ENCODE data around the gene ILK. TPM values are rescaled to one million over a fixed set of nuclear protein-coding genes. Genes with fewer than 3 reads are reported as not detected.

Gene ILK
- total and polyA plus RNA-seq, 2 of the 13 experiments (the other 11 are each of a cell fraction or from before 2014, with no cell fraction given) = 70.3 to 108 TPM

DNA sequence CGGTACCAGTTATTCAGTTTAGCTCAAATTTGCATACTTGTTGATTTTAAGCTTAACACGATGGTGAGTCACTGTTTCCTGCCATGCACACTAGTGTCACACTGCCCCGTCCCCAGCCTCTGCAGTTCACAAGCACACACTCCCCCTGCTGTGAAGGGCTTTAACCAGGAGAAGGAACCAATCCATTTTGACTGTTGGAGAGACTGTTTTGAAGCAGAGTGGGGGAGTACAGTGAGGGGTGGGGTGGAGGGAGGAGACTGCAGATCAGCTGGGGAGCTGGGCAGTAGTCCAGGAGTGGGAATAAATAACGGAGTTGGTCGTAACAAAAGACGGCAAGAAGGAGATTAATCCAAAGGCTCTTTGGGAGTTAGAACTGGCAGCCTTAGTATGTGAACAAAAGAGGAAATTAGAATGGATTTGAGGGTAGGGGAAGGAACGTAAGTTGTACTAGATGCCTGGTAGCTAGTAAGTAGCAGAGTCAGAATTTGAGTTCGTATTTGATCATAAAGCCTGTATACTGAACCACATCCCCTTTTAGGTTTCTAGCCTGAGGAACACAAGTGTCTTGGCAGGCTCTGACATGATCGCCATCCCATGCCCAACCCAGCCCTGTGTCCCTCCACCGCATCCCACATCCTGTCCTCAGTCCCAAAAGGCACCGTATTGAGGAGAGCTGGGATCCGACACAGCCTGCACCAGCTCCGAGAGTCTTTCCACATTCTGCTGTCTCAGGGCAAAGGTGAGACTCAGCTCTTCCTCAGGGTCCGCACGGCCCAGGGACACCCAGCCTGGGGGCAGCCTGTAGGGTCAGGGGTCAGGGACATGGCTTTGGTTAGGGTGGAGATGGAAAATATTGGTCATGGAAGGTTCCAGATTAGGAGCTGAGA is 14.8 kb downstream of the ILK start (continued):
- TF ChIP-seq, protein P1, sequence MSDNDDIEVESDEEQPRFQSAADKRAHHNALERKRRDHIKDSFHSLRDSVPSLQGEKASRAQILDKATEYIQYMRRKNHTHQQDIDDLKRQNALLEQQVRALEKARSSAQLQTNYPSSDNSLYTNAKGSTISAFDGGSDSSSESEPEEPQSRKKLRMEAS (IDR thresholded peaks at IDR 0.05) = 0 out of 2 replicates have a peak, but pooled peaks have one; percentile 7
- TF ChIP-seq FOXA1 (IDR thresholded peaks at IDR 0.05) (no peak), FOXA1 (CRISPR knock-in tag; IDR thresholded peaks at IDR 0.05) (0 out of 2 replicates have a peak, but pooled peaks have one; percentile 15), ZBTB3 (CRISPR knock-in tag; IDR thresholded peaks at IDR 0.05; ENCODE audit: borderline replicate concordance, low read depth) (no peak), ZNF572 (CRISPR knock-in tag; IDR thresholded peaks at IDR 0.05) (no peak), ZNF891 (CRISPR knock-in tag; IDR thresholded peaks at IDR 0.05) (peak; percentile 32; the same call in 1 of the 2 replicates), RORA (CRISPR knock-in tag; IDR thresholded peaks at IDR 0.05) (no peak)
- TF ChIP-seq, protein P2, sequence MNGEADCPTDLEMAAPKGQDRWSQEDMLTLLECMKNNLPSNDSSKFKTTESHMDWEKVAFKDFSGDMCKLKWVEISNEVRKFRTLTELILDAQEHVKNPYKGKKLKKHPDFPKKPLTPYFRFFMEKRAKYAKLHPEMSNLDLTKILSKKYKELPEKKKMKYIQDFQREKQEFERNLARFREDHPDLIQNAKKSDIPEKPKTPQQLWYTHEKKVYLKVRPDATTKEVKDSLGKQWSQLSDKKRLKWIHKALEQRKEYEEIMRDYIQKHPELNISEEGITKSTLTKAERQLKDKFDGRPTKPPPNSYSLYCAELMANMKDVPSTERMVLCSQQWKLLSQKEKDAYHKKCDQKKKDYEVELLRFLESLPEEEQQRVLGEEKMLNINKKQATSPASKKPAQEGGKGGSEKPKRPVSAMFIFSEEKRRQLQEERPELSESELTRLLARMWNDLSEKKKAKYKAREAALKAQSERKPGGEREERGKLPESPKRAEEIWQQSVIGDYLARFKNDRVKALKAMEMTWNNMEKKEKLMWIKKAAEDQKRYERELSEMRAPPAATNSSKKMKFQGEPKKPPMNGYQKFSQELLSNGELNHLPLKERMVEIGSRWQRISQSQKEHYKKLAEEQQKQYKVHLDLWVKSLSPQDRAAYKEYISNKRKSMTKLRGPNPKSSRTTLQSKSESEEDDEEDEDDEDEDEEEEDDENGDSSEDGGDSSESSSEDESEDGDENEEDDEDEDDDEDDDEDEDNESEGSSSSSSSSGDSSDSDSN (CRISPR knock-in tag; IDR thresholded peaks at IDR 0.05) = peak; percentile 11; the same call in 1 of the 2 replicates
